Nephron (organoid): ENCODE results near the gene C8A.

Experiments
- H3K27ac Mint-ChIP-seq, 3 experiments: 2 replicates each; pipeline ENCODE4 v1.8.0; 2020; ENCODE audit warnings: mixed read lengths in 3 of 3, mild to moderate bottlenecking in 2 of 3, moderate library complexity in 1 of 3
- H3K27me3 Mint-ChIP-seq: 2 replicates; pipeline ENCODE4 v1.8.0; 2021; ENCODE audit warnings: low read depth, mild to moderate bottlenecking, moderate library complexity, mixed read lengths
- H3K36me3 Mint-ChIP-seq: 2 replicates; pipeline ENCODE4 v1.8.0; 2020; ENCODE audit warnings: low read depth, mixed read lengths
- H3K4me1 Mint-ChIP-seq: 2 replicates; pipeline ENCODE4 v1.8.0; 2020; ENCODE audit warnings: mixed read lengths
- H3K4me3 Mint-ChIP-seq, 3 experiments: 2 replicates each; pipeline ENCODE4 v1.8.0; 2020; ENCODE audit warnings: mild to moderate bottlenecking in 3 of 3, mixed read lengths in 3 of 3, moderate library complexity in 2 of 3
- H3K9me3 Mint-ChIP-seq: 2 replicates; pipeline ENCODE4 v1.8.0; 2020; ENCODE audit warnings: mixed read lengths
- CTCF ChIP-seq, 3 experiments: fragments of 200-600 bp; sonication (generic); IDR thresholded peaks; one replicate each; pipeline ENCODE4 v1.5.0; 2021; ENCODE audit warnings: antibody characterized with exemption in 3 of 3; ENCODE audit not compliant: unreplicated experiment in 3 of 3

Gene C8A

DNA sequence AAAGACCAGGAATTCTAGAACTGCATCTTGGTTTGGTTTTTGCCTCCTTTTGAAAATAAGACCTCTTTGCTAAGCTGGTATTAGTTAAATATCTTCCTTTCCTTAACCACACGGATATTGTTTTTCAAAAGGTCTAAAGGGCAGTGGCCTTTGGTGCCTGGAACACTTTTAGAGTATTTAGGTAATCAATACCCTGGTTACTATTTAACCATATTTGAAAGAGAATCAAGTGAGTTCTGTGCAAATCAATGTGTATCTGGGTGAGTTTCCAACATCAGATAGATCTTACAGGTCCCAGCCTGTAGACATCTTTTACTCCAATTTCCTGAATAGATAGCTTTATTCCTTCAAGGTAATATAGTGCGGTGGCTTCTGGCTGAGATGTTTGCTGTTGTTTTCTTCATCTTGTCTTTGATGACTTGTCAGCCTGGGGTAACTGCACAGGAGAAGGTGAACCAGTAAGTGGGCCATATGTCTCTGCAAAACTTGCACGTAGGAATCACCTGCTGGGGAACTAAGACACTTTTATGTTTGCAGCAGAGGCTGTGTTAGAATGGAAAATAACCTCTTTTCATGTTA is at the start of gene C8A:
Gene C8A (plus strand): TSS at position 277 of the 579 bp plus-strand sequence. CDS start 105 bp downstream, at position 382.
- Mint-ChIP-seq H3K4me1 (no peaks in the 10 kb centered on the region), H3K36me3 (no peaks in the 10 kb centered on the region), H3K27ac (no peak within 1 kb of the TSS), H3K4me3 (no peak within 1 kb of the TSS), H3K27me3 (peaks cover 47% of the 10 kb centered on the region), H3K9me3 (no peaks in the 10 kb centered on the region)
- TF ChIP-seq CTCF (IDR thresholded peaks at IDR 0.05; ENCODE audit: unreplicated experiment in 3 of 3), result no peak

DNA sequence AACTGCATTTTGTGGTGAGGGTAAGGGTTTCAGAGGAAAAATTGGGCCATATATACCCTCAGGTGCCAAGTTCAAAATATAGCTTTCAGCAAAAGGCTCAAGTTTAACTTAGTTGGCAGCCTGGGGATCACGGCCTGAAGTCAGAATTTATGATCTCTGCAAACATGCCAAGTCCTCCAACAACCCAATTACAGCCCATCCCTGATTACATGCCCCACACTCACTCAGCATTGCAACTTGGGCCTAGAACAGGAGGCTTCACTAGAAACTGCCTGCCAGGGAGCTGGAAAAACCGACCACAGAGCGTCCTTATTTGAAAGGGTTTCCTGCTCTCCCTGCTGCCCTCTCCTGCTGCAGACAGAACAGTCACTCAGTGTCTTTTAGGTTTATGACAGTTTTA is 47.8 kb upstream of the C8A start:
- Mint-ChIP-seq H3K27me3 (no peaks in the 10 kb centered on the region), H3K27ac (no peak overlapping the region), H3K36me3 (no peaks in the 10 kb centered on the region), H3K9me3 (peaks cover 4% of the 10 kb centered on the region), H3K4me1 (peaks cover 5% of the 10 kb centered on the region), H3K4me3 (no peak overlapping the region)
- no peak for TF ChIP-seq CTCF (IDR thresholded peaks at IDR 0.05; ENCODE audit: unreplicated experiment in 3 of 3)

- Mint-ChIP-seq H3K9me3 (peaks cover 6% of the 10 kb centered on the region), H3K27ac (no peak overlapping the region), H3K27me3 (peaks cover 6% of the 10 kb centered on the region), H3K36me3 (no peaks in the 10 kb centered on the region), H3K4me3 (no peak overlapping the region), H3K4me1 (peaks cover 5% of the 10 kb centered on the region)
- TF ChIP-seq CTCF (IDR thresholded peaks at IDR 0.05; ENCODE audit: unreplicated experiment in 3 of 3), result no peak
Measured at GRCh38 chr1:56808410-56808809, 46.2 kb upstream of the C8A start.

- Mint-ChIP-seq H3K4me3 (no peak overlapping the region), H3K4me1 (peaks cover 2% of the 10 kb centered on the region), H3K36me3 (no peaks in the 10 kb centered on the region), H3K9me3 (peaks cover 11% of the 10 kb centered on the region), H3K27ac (no peak overlapping the region), H3K27me3 (peaks cover 6% of the 10 kb centered on the region)
- TF ChIP-seq CTCF (IDR thresholded peaks at IDR 0.05; ENCODE audit: unreplicated experiment in 3 of 3), result no peak
Measured at GRCh38 chr1:56811331-56811730, 43.3 kb upstream of the C8A start.

DNA sequence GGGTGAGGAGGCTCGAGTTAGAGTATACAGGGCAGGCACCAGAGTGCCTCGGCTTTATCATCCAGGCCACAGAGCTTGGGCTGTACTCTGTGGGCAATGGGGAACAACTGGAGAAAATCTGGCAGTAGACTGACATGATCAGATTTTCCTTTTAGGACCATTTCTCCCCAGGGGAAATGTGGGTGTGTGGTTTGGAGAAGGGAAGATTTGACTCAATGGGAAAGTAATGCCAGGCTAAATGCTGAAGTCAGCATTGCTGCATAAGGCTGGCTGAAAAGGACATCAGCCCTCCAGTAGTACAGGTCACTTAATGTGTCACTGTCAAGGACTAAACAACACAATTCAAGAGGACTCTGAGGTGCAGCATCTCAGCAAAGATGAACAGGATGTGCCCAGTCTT is 40.4 kb upstream of the C8A start:
- peaks cover 11% of the 10 kb centered on the region for H3K9me3 Mint-ChIP-seq

More for the DNA sequence above, 40.4 kb upstream of the C8A start:
- no peak for TF ChIP-seq CTCF (IDR thresholded peaks at IDR 0.05; ENCODE audit: unreplicated experiment in 3 of 3)
- Mint-ChIP-seq H3K36me3 (no peaks in the 10 kb centered on the region), H3K27me3 (peaks cover 9% of the 10 kb centered on the region), H3K4me3 (no peak overlapping the region), H3K27ac (no peak overlapping the region), H3K4me1 (peaks cover 6% of the 10 kb centered on the region)
